Loucy (cell line): ENCODE measurements around the gene C15orf62.

Source experiments
- H2AFZ ChIP-seq: fragments of 200-600 bp; sonication (generic); 2 replicates; pipeline ENCODE4 v1.6.0; 2016; ENCODE audit warnings: antibody characterized with exemption, mild to moderate bottlenecking, low read length, moderate library complexity
- H3F3A ChIP-seq: fragments of 200-600 bp; 2 replicates; pipeline ENCODE4 v1.6.0; 2016; ENCODE audit warnings: antibody characterized with exemption, low read depth, mild to moderate bottlenecking
- H3K27me3 ChIP-seq: fragments of 200-600 bp; sonication (generic); 2 replicates; pipeline ENCODE4 v1.6.1; 2014; ENCODE audit warnings: low read length, mild to moderate bottlenecking; ENCODE audit not compliant: insufficient read depth, poor library complexity, severe bottlenecking
- H3K36me3 ChIP-seq: fragments of 200-600 bp; sonication (generic); 2 replicates; pipeline ENCODE4 v1.6.1; 2016; ENCODE audit warnings: low read length; ENCODE audit not compliant: insufficient read depth
- H3K4me1 ChIP-seq: fragments of 200-600 bp; sonication (generic); 2 replicates; pipeline ENCODE4 v1.5.1; 2014; ENCODE audit warnings: low read length, mild to moderate bottlenecking; ENCODE audit not compliant: insufficient read depth, poor library complexity, severe bottlenecking
- H3K4me2 ChIP-seq: fragments of 200-600 bp; sonication (generic); 2 replicates; pipeline ENCODE4 v1.6.0; 2014; ENCODE audit warnings: antibody characterized with exemption, low read length, low read depth, mild to moderate bottlenecking; ENCODE audit not compliant: poor library complexity, severe bottlenecking
- H3K4me3 ChIP-seq: fragments of 200-600 bp; sonication (generic); 2 replicates; pipeline ENCODE4 v1.5.1; 2014; ENCODE audit warnings: low read length, mild to moderate bottlenecking, mixed read lengths; ENCODE audit not compliant: poor library complexity, severe bottlenecking
- H3K79me2 ChIP-seq: fragments of 200-600 bp; sonication (generic); 2 replicates; pipeline ENCODE4 v1.6.1; 2014; ENCODE audit warnings: low read length; ENCODE audit not compliant: insufficient read depth
- H3K9ac ChIP-seq: fragments of 200-600 bp; sonication (generic); 2 replicates; pipeline ENCODE4 v1.6.0; 2014; ENCODE audit warnings: mild to moderate bottlenecking, low read depth, low read length, moderate library complexity; ENCODE audit not compliant: poor library complexity, severe bottlenecking
- H3K9me2 ChIP-seq: fragments of 200-600 bp; sonication (generic); replicated peaks from 2 replicates; pipeline ENCODE4 v1.6.1; 2016; ENCODE audit warnings: low read depth, low read length, mixed read lengths
- H3K9me3 ChIP-seq: fragments of 200-600 bp; sonication (generic); 2 replicates; pipeline ENCODE4 v1.6.1; 2014; ENCODE audit warnings: mild to moderate bottlenecking, antibody characterized with exemption, low read length, low read depth; ENCODE audit not compliant: insufficient read depth
- H4K20me1 ChIP-seq: fragments of 200-600 bp; sonication (generic); 2 replicates; pipeline ENCODE4 v1.6.0; 2014; ENCODE audit warnings: antibody characterized with exemption, low read length, mild to moderate bottlenecking; ENCODE audit not compliant: insufficient read depth, poor library complexity, severe bottlenecking
- CTCF ChIP-seq: fragments of 200-600 bp; sonication (generic); conservative IDR thresholded peaks from 2 replicates; pipeline ENCODE4 v1.5.1; 2014; ENCODE audit warnings: mild to moderate bottlenecking, antibody characterized with exemption, low read length
- EZH2phosphoT487 ChIP-seq: fragments of 200-600 bp; IDR thresholded peaks from 2 replicates; pipeline ENCODE4 v1.6.1; 2018; ENCODE audit warnings: antibody characterized with exemption, mild to moderate bottlenecking, moderate library complexity, borderline replicate concordance

The C15orf62 gene

GRCh38 chr15:40722934-40723333 is 46.8 kb upstream of the C15orf62 start:
- no peaks in the 10 kb centered on the region for H4K20me1 ChIP-seq
- no peaks in the 10 kb centered on the region for H3K79me2 ChIP-seq
- H3K9ac ChIP-seq: no peak overlapping the region
- no peaks in the 10 kb centered on the region for H3K4me1 ChIP-seq
- no peaks in the 10 kb centered on the region for H3K9me3 ChIP-seq
- no peaks in the 10 kb centered on the region for H3K27me3 ChIP-seq
- peaks cover 59% of the 10 kb centered on the region; the same call in 1 of the 2 replicates for H3K36me3 ChIP-seq
- TF ChIP-seq EZH2phosphoT487 (no peak), CTCF (no peak)
- H3F3A ChIP-seq: peaks cover 4% of the 10 kb centered on the region; the same call in 1 of the 2 replicates
- no peaks in the 10 kb centered on the region for H3K9me2 ChIP-seq
- no peak overlapping the region for H2AFZ ChIP-seq
- H3K4me3 ChIP-seq: no peak overlapping the region
- no peak overlapping the region for H3K4me2 ChIP-seq

- Histone ChIP-seq H3F3A (peaks cover 4% of the 10 kb centered on the region; the same call in 1 of the 2 replicates), H2AFZ (no peak overlapping the region), H3K9me3 (no peaks in the 10 kb centered on the region), H3K9me2 (no peaks in the 10 kb centered on the region), H3K4me2 (no peak overlapping the region), H4K20me1 (no peaks in the 10 kb centered on the region), H3K4me3 (no peak overlapping the region), H3K9ac (no peak overlapping the region), H3K36me3 (peaks cover 59% of the 10 kb centered on the region; the same call in 1 of the 2 replicates), H3K27me3 (no peaks in the 10 kb centered on the region), H3K79me2 (no peaks in the 10 kb centered on the region), H3K4me1 (no peaks in the 10 kb centered on the region)
- no peak for TF ChIP-seq EZH2phosphoT487
- TF ChIP-seq CTCF: no peak
These were observed 45.9 kb upstream of the C15orf62 start for GRCh38 chr15:40723919-40724318.

GRCh38 chr15:40731034-40731433 is 38.7 kb upstream of the C15orf62 start:
- H3K4me2 ChIP-seq: no peak overlapping the region
- H3K4me3 ChIP-seq: no peak overlapping the region
- no peaks in the 10 kb centered on the region for H3K79me2 ChIP-seq
- no peaks in the 10 kb centered on the region for H3K9me2 ChIP-seq
- peaks cover 65% of the 10 kb centered on the region; the same call in 1 of the 2 replicates for H3K36me3 ChIP-seq
- TF ChIP-seq EZH2phosphoT487 (no peak), CTCF (no peak)
- H3K9ac ChIP-seq: no peak overlapping the region
- no peak overlapping the region for H2AFZ ChIP-seq
- no peaks in the 10 kb centered on the region for H4K20me1 ChIP-seq
- H3K4me1 ChIP-seq: no peaks in the 10 kb centered on the region
- H3K27me3 ChIP-seq: no peaks in the 10 kb centered on the region
- no peaks in the 10 kb centered on the region for H3K9me3 ChIP-seq
- no peaks in the 10 kb centered on the region for H3F3A ChIP-seq
